Mammary epithelial cell (primary cell): ENCODE data around the gene ACP3.

Source experiments
- EZH2 ChIP-seq: IDR thresholded peaks from 2 replicates; pipeline ENCODE4 v1.6.1; 2012; ENCODE audit warnings: low read length, inconsistent platforms, borderline replicate concordance
- TF ChIP-seq, protein P1 (sequence below), 2 donors: IDR thresholded peaks in 1 of 2; conservative IDR thresholded peaks in 1 of 2; 2 replicates each; pipeline ENCODE4 v1.5.1; 2011 to 2012; ENCODE audit warnings: inconsistent platforms in 2 of 2, low read length in 2 of 2, mild to moderate bottlenecking in 2 of 2, control low read depth in 1 of 2, low read depth in 1 of 2; ENCODE audit not compliant: insufficient read depth in 1 of 2; ENCODE audit errors: extremely low read depth in 1 of 2

DNA sequence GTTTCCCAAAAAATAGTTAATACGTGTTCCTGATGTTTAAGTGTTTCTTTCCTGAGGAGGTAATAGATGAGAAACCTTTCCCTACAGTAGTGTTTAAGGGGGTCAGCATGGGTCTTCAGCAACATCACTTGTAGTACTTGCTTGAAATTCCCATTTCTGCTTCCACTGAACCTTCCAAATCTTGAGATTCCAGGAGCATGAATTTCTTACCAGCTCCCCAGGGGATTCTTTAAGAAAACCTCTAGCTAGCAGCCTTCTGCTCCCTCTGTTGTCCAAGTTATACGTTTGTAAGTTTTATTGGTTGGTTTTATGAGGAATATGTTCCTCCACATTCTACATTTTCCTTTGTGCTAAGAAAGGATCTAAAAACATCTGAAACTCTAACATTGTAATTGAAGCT is 38.2 kb upstream of the ACP3 start:
- TF ChIP-seq, protein P1, sequence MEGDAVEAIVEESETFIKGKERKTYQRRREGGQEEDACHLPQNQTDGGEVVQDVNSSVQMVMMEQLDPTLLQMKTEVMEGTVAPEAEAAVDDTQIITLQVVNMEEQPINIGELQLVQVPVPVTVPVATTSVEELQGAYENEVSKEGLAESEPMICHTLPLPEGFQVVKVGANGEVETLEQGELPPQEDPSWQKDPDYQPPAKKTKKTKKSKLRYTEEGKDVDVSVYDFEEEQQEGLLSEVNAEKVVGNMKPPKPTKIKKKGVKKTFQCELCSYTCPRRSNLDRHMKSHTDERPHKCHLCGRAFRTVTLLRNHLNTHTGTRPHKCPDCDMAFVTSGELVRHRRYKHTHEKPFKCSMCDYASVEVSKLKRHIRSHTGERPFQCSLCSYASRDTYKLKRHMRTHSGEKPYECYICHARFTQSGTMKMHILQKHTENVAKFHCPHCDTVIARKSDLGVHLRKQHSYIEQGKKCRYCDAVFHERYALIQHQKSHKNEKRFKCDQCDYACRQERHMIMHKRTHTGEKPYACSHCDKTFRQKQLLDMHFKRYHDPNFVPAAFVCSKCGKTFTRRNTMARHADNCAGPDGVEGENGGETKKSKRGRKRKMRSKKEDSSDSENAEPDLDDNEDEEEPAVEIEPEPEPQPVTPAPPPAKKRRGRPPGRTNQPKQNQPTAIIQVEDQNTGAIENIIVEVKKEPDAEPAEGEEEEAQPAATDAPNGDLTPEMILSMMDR (conservative IDR thresholded peaks at IDR 0.05 in 1 of 2, IDR thresholded peaks at IDR 0.05 in 1 of 2; ENCODE audit: extremely low read depth in 1 of 2, insufficient read depth in 1 of 2, low read depth in 1 of 2, low read length in 2 of 2) = no peak
- no peak for TF ChIP-seq EZH2
